NT2/D1 (cell line): ENCODE measurements around the gene PLA2G2C.

ENCODE experiments used
- SUZ12 ChIP-seq: IDR thresholded peaks from 2 replicates; pipeline ENCODE4 v1.6.1; 2011; ENCODE audit not compliant: insufficient read length, insufficient read depth; ENCODE audit errors: extremely low read depth
- YY1 ChIP-seq: IDR thresholded peaks from 2 replicates; pipeline ENCODE4 v1.6.1; 2011; ENCODE audit not compliant: insufficient read length, insufficient read depth
- ZNF274 ChIP-seq: IDR thresholded peaks from 2 replicates; pipeline ENCODE4 v1.6.1; 2011; ENCODE audit warnings: mild to moderate bottlenecking, low read depth, low read length

- TF ChIP-seq ZNF274 (no peak), YY1 (no peak), SUZ12 (no peak)
These were observed 8.6 kb upstream of the PLA2G2C start for GRCh38 chr1:20194757-20195461.
